Uterus (tissue), 4 donors: ENCODE results near the gene VWDE. TPM values are rescaled to one million over a fixed set of nuclear protein-coding genes. Genes with fewer than 3 reads are reported as not detected.
"Not testable (repeated sequence)": the region's sequence is repeated elsewhere in the genome, so short reads cannot be mapped to it uniquely, and the experiment has no call there.

Source experiments
- DNase-seq, 2 donors: peaks; one replicate each; pipeline ENCODE4 v3.0.0-alpha.2; 2019 to 2020
- H3K27ac ChIP-seq, 2 donors: fragments of 200-600 bp; sonication (generic); 1 replicate in 1 of 2; 2 replicates in 1 of 2; pipeline ENCODE4 v1.5.1; 2016 to 2018
- H3K27me3 ChIP-seq, 2 donors: fragments of 200-600 bp; sonication (generic); one replicate each; pipeline ENCODE4 v1.5.1; 2018 to 2019; ENCODE audit warnings: control low read depth in 1 of 2
- H3K36me3 ChIP-seq, 2 donors: fragments of 200-600 bp; sonication (generic); one replicate each; pipeline ENCODE4 v1.5.1; 2019; ENCODE audit warnings: control low read depth in 1 of 2
- H3K4me1 ChIP-seq, 2 donors: fragments of 200-600 bp; sonication (generic); one replicate each; pipeline ENCODE4 v1.5.1; 2018 to 2019; ENCODE audit warnings: control low read depth in 1 of 2
- H3K4me3 ChIP-seq, 2 donors: fragments of 200-600 bp; sonication (generic); 1 replicate in 1 of 2; 2 replicates in 1 of 2; pipeline ENCODE4 v1.5.1; 2018 to 2019; ENCODE audit warnings: mild to moderate bottlenecking in 1 of 2
- H3K9me3 ChIP-seq, 2 donors: fragments of 200-600 bp; sonication (generic); one replicate each; pipeline ENCODE4 v1.5.1; 2019; ENCODE audit warnings: control low read depth in 1 of 2
- POLR2A ChIP-seq, 2 donors: fragments of 450-650 bp; IDR thresholded peaks; one replicate each; pipeline ENCODE4 v1.6.1; 2016; ENCODE audit warnings: antibody characterized with exemption in 2 of 2, mild to moderate bottlenecking in 1 of 2, moderate library complexity in 1 of 2
- intact Hi-C: fragments of 100-400 bp; cut with DNase I; formaldehyde crosslinking; loops from one replicate; pipeline ENCODE4 v1.15.1; 2023; ENCODE audit warnings: low total_unique reads
- total RNA-seq, 4 donors: library from RNA; depleted of rRNA in 3 of 4; stranded (reverse); fragments of >200 nt in 3 of 4; gene quantifications; one replicate each; pipeline versions ENCODE4 v1.1.0 to v1.2.4, GENCODE V29; 2014 to 2023
- TF ChIP-seq, protein P1 (sequence below), 4 experiments: fragments of 200-600 bp in 2 of 4; fragments of 450-650 bp in 2 of 4; sonication (generic) in 2 of 4; IDR thresholded peaks; one replicate each; pipeline ENCODE4 v1.5.1; 2016 to 2019; ENCODE audit warnings: antibody characterized with exemption in 4 of 4, mild to moderate bottlenecking in 2 of 4, moderate library complexity in 1 of 4
- donor health status: DM: yes; HTN: yes; CAD: no.

The VWDE gene
- total RNA-seq, 4 donors from 2014 or later: 0.95 to 23.2 TPM; not detected in 2

DNA sequence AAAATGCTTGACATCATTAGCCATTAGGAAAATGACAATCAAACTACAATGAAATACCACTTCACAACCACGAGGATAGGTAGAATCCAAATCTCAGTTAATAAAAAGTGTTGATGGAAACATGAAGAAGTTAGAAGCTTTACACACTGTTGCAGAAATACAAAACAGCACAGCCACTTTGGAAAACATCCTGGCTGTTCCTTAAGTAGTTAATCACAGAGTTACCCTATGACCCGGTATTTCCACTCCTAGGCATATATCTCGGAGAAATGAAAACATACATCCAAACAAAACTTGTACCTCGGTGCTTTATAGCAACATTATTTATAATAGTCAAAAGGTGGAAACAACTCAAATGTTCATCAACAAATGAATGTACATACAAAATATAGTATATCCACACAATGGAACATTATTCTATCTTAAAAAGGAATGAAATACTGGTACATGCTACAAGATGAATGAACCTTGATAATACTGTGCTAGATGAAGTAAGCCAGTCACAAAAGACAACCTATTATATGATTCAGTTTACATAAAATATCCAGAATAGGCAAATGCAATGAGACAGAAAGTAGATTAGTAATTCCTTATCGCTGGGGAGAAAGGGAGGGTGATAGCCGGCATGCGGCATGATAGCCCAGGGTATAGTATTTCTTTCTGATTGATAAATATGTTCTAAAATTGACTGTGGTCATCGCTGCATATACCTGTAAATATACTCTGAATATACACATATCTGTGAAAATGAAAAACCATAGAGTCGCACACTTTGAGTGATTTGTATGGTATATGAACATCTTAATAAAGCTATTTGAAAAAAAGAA is 1.9 kb downstream of the VWDE start:
- no peaks in the 10 kb centered on the region for H3K27me3 ChIP-seq
- H3K27ac ChIP-seq: no peak overlapping the region
- DNase-seq: no peak
- H3K36me3 ChIP-seq: no peaks in the 10 kb centered on the region
- no peak overlapping the region for H3K4me3 ChIP-seq
- intact Hi-C loops: no loop called here
- TF ChIP-seq POLR2A (IDR thresholded peaks at IDR 0.05): no peak
- TF ChIP-seq, protein P1, sequence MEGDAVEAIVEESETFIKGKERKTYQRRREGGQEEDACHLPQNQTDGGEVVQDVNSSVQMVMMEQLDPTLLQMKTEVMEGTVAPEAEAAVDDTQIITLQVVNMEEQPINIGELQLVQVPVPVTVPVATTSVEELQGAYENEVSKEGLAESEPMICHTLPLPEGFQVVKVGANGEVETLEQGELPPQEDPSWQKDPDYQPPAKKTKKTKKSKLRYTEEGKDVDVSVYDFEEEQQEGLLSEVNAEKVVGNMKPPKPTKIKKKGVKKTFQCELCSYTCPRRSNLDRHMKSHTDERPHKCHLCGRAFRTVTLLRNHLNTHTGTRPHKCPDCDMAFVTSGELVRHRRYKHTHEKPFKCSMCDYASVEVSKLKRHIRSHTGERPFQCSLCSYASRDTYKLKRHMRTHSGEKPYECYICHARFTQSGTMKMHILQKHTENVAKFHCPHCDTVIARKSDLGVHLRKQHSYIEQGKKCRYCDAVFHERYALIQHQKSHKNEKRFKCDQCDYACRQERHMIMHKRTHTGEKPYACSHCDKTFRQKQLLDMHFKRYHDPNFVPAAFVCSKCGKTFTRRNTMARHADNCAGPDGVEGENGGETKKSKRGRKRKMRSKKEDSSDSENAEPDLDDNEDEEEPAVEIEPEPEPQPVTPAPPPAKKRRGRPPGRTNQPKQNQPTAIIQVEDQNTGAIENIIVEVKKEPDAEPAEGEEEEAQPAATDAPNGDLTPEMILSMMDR (IDR thresholded peaks at IDR 0.05): no peak
- H3K4me1 ChIP-seq: no peaks in the 10 kb centered on the region
- H3K9me3 ChIP-seq: no peaks in the 10 kb centered on the region

DNA sequence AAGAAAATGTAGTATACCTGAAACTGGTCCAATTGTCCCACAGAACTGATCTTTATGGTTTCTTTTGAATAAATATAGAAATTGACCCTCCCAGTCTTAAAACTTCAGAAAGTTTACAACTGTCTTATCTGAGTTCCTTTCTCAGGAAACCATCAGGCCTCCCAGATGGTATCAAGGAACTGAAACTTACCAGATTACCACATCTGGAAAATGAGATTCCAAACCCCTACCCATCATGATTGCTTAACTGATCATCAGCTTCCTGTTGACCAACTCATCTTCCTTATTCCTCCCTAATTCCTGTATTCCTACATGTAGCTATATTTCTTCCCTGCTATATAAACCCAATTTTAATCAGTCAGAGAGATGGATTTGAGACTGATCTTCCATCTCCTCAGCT is 5.5 kb downstream of the VWDE start:
- H3K4me1 ChIP-seq: no peaks in the 10 kb centered on the region
- intact Hi-C loops: no loop called here
- TF ChIP-seq, protein P1 (IDR thresholded peaks at IDR 0.05): no peak
- no peak for TF ChIP-seq POLR2A (IDR thresholded peaks at IDR 0.05)
- no peaks in the 10 kb centered on the region for H3K27me3 ChIP-seq
- H3K4me3 ChIP-seq: no peak overlapping the region
- H3K9me3 ChIP-seq: no peaks in the 10 kb centered on the region
- DNase-seq: no peak
- no peaks in the 10 kb centered on the region for H3K36me3 ChIP-seq
- H3K27ac ChIP-seq: no peak overlapping the region

DNA sequence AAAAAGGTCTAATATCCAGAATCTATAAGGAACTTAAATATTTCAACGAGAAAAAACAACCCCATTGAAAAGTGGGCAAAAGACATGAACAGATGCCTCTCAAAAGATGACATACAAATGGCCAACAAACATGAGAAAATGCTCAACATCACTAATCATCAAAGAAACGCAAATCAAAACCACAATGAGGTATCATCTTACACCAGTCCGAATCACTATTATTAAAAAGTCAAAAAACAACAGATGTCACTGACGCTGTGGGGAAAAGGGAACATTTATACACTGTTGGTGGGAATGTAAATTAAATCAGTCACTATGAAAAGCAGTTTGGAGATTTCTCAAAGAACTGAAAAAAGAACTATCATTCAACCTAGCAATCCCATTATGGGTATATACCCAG is 6.0 kb downstream of the VWDE start:
- no peak for TF ChIP-seq POLR2A (IDR thresholded peaks at IDR 0.05)
- TF ChIP-seq, protein P1 (IDR thresholded peaks at IDR 0.05): no peak
- intact Hi-C loops: no loop called here
- H3K9me3 ChIP-seq: no peaks in the 10 kb centered on the region
- H3K4me3 ChIP-seq: no peak overlapping the region
- no peaks in the 10 kb centered on the region for H3K36me3 ChIP-seq
- no peak for DNase-seq
- no peaks in the 10 kb centered on the region for H3K27me3 ChIP-seq
- H3K27ac ChIP-seq: no peak overlapping the region
- no peaks in the 10 kb centered on the region for H3K4me1 ChIP-seq

DNA sequence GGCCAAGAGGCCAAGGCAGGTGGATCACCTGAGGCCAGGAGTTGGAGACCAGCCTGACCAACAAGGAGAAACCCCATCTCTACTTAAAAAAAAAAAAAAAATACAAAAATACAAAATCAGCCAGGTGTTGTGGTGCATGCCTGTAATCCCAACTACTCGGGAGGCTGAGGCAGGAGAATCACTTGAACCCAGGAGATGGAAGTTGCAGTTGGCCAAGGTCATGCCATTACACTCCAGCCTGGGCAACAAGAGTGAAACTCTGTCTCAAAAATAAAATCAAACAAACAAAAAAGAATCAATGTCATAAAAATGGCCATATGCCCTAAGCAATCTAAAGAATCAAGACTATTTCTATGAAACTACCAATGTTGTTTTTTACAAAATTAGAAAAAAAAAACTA is 7.0 kb downstream of the VWDE start:
- intact Hi-C loops, H3K4me1 ChIP-seq, H3K27ac ChIP-seq, H3K36me3 ChIP-seq, H3K4me3 ChIP-seq, DNase-seq, H3K27me3 ChIP-seq, H3K9me3 ChIP-seq: not testable (repeated sequence)

DNA sequence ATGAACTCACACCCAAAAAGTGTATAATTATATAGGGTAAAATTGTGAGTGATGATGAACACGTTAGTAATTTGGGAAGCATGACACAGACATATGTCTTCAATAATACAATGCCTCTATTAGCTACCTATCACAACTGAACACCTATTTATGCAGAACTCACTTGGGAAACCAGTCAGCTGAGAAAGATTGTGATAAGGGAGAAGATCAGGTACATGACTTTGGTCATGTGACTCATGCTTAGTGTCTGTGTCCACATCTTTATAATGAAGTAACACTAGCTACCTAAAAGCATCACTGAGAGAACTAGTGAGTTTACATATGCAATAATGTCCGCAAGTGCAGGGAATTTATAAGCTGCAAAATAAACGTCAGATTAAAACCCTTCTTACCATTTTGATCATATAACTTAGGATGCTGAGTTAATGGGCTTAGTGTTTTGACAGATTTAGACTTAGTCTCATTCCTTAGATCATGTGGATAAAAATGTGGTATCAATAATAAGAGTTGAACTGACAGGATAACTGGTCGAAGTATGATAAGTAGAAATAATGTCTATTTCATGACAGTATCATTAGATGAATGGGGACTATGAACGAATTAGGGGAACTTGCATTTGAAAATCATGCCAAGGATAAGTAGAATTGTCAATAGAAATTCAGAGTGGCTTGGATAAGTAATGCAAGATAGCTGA is 11.6 kb downstream of the VWDE start:
- Histone ChIP-seq H3K27me3 (no peaks in the 10 kb centered on the region), H3K4me3 (no peak overlapping the region), H3K27ac (no peak overlapping the region), H3K9me3 (no peaks in the 10 kb centered on the region), H3K36me3 (no peaks in the 10 kb centered on the region), H3K4me1 (no peaks in the 10 kb centered on the region)
- no peak for DNase-seq
- TF ChIP-seq, protein P1 (IDR thresholded peaks at IDR 0.05): no peak
- TF ChIP-seq POLR2A (IDR thresholded peaks at IDR 0.05): no peak
- intact Hi-C loops: no loop called here
